Measurements from ENCODE around the gene ASH1L.
A peak's percentile ranks its signal among the peaks of the same experiment; 100 is the strongest.
"Not testable (repeated sequence)": the region's sequence is repeated elsewhere in the genome, so short reads cannot be mapped to it uniquely, and the experiment has no call there.

Gene ASH1L

GRCh38 chr1:155308493-155309422 is 253.8 kb downstream of the ASH1L start, which contains the start of gene FDPS:
FDPS (plus strand) TSS chr1:155308866; CDS start chr1:155309790, 924 bp downstream.
- DNase-seq (ENCODE audit: low read depth, low spot score): peak; percentile 98

- DNase-seq (ENCODE audit: low read depth, low spot score): no peak
These were observed 255.3 kb downstream of the ASH1L start for GRCh38 chr1:155307247-155307740.

- DNase-seq (ENCODE audit: low read depth, low spot score): no peak
These were observed 256.7 kb downstream of the ASH1L start for GRCh38 chr1:155305881-155306391.

- no peak for DNase-seq (ENCODE audit: low read depth, low spot score)
These were observed 258.0 kb downstream of the ASH1L start for GRCh38 chr1:155304558-155305063.

GRCh38 chr1:155301342-155301841 is 261.2 kb downstream of the ASH1L start, which contains the start of gene PKLR:
PKLR (minus strand) TSS chr1:155301438; CDS start chr1:155301395, 43 bp downstream.
- DNase-seq (ENCODE audit: low read depth, low spot score): no peak

GRCh38 chr1:155300553-155301329 is 261.9 kb downstream of the ASH1L start:
- no peak for DNase-seq (ENCODE audit: low read depth, low spot score)

GRCh38 chr1:155300024-155300423 is 262.6 kb downstream of the ASH1L start:
- DNase-seq (ENCODE audit: low read depth, low spot score): no peak

GRCh38 chr1:155297384-155297783 is 265.2 kb downstream of the ASH1L start:
- DNase-seq (ENCODE audit: low read depth, low spot score): no peak

- DNase-seq (ENCODE audit: low read depth, low spot score): no peak
These were observed 265.9 kb downstream of the ASH1L start for GRCh38 chr1:155296661-155297060.

- DNase-seq (ENCODE audit: low read depth, low spot score): no peak
These were observed 266.7 kb downstream of the ASH1L start for GRCh38 chr1:155295942-155296267.

GRCh38 chr1:155295183-155295941 is 267.2 kb downstream of the ASH1L start:
- DNase-seq (ENCODE audit: low read depth, low spot score): no peak

GRCh38 chr1:155294520-155295182 is 268.0 kb downstream of the ASH1L start:
- no peak for DNase-seq (ENCODE audit: low read depth, low spot score)

GRCh38 chr1:155293086-155293749 is 269.4 kb downstream of the ASH1L start:
- no peak for DNase-seq (ENCODE audit: low read depth, low spot score)

GRCh38 chr1:155291006-155291405 is 271.6 kb downstream of the ASH1L start:
- not testable (repeated sequence) for DNase-seq (ENCODE audit: low read depth, low spot score)

GRCh38 chr1:155287987-155288543 is 274.5 kb downstream of the ASH1L start:
- DNase-seq (ENCODE audit: low read depth, low spot score): no peak

GRCh38 chr1:155286544-155286943 is 276.1 kb downstream of the ASH1L start:
- DNase-seq (ENCODE audit: low read depth, low spot score): no peak

- DNase-seq (ENCODE audit: low read depth, low spot score): no peak
These were observed 277.0 kb downstream of the ASH1L start for GRCh38 chr1:155285631-155286044.
